Keratinocyte (primary cell): Measurements from ENCODE around the gene HEXD. TPM values are rescaled to one million over a fixed set of nuclear protein-coding genes. Genes with fewer than 3 reads are reported as not detected.

Experiments used
- DNase-seq: peaks from one replicate; pipeline ENCODE4 v3.0.0-alpha.2; 2011; ENCODE audit warnings: low read depth, missing footprints, low spot score
- FAIRE-seq: peaks from 2 replicates; lab custom pipeline; 2011; peaks lifted over from hg19 to GRCh38; lab: Jason Lieb, UNC
- H2AFZ ChIP-seq: 2 replicates; pipeline ENCODE4 v1.6.0; 2012; ENCODE audit warnings: low read length, control low read depth, inconsistent platforms; ENCODE audit not compliant: control insufficient read depth
- H3K27ac ChIP-seq: 2 replicates; pipeline ENCODE4 v1.5.1; 2011; ENCODE audit warnings: low read length; ENCODE audit not compliant: control insufficient read depth, insufficient read depth
- H3K27me3 ChIP-seq: 3 replicates; pipeline ENCODE4 v1.6.0; 2011; ENCODE audit warnings: low read length; ENCODE audit not compliant: control insufficient read depth, insufficient read depth; ENCODE audit errors: extremely low read depth
- H3K36me3 ChIP-seq, 2 experiments: 2 replicates in 1 of 2; 3 replicates in 1 of 2; pipeline ENCODE4 v1.5.1; 2011; ENCODE audit warnings: low read length in 2 of 2, mild to moderate bottlenecking in 1 of 2; ENCODE audit not compliant: control insufficient read depth in 2 of 2, insufficient read depth in 2 of 2; ENCODE audit errors: extremely low read depth in 1 of 2
- H3K4me1 ChIP-seq: 3 replicates; pipeline ENCODE4 v1.5.1; 2011; ENCODE audit warnings: low read length; ENCODE audit not compliant: control insufficient read depth, insufficient read depth; ENCODE audit errors: extremely low read depth
- H3K4me2 ChIP-seq: 3 replicates; pipeline ENCODE4 v1.6.0; 2011; ENCODE audit warnings: low read depth, low read length; ENCODE audit not compliant: control insufficient read depth, insufficient read depth; ENCODE audit errors: extremely low read depth
- H3K4me3 ChIP-seq, 3 experiments: fragments of 200-600 bp in 1 of 3; sonication (generic) in 1 of 3; 2 replicates in 2 of 3; 3 replicates in 1 of 3; pipeline ENCODE4 v1.5.1; 2011 to 2016; ENCODE audit warnings: low read length in 3 of 3, mild to moderate bottlenecking in 3 of 3, control low read depth in 2 of 3, inconsistent platforms in 1 of 3, low read depth in 1 of 3, mixed read lengths in 1 of 3, mixed run types in 1 of 3, moderate library complexity in 1 of 3; ENCODE audit not compliant: control insufficient read depth in 2 of 3, insufficient read depth in 2 of 3; ENCODE audit errors: extremely low read depth in 1 of 3
- H3K79me2 ChIP-seq: 2 replicates; pipeline ENCODE4 v1.6.0; 2012; ENCODE audit warnings: low read length; ENCODE audit not compliant: control insufficient read depth, insufficient read depth
- H3K9ac ChIP-seq: 3 replicates; pipeline ENCODE4 v1.6.0; 2011; ENCODE audit warnings: low read length; ENCODE audit not compliant: control insufficient read depth, insufficient read depth; ENCODE audit errors: extremely low read depth
- H3K9me1 ChIP-seq: 3 replicates; pipeline ENCODE4 v1.6.0; 2011; ENCODE audit warnings: low read length; ENCODE audit not compliant: control insufficient read depth, insufficient read depth; ENCODE audit errors: extremely low read depth
- H3K9me3 ChIP-seq: 2 replicates; pipeline ENCODE4 v1.5.1; 2012; ENCODE audit warnings: low read depth, low read length; ENCODE audit not compliant: control insufficient read depth
- H4K20me1 ChIP-seq: 3 replicates; pipeline ENCODE4 v1.6.0; 2011; ENCODE audit warnings: low read length; ENCODE audit not compliant: control insufficient read depth, insufficient read depth; ENCODE audit errors: extremely low read depth
- EZH2 ChIP-seq: IDR thresholded peaks from one replicate; pipeline ENCODE4 v1.6.1; 2012; ENCODE audit warnings: inconsistent platforms, mild to moderate bottlenecking, low read length, moderate library complexity
- dilution Hi-C: fragments of 300-500 bp; cut with MboI; formaldehyde crosslinking; loops from one replicate; pipeline ENCODE4 v1.7.0; 2020; ENCODE audit warnings: low sequenced_read_pairs; ENCODE audit not compliant: extremely low pct_ligation_motif_present
- polyA plus RNA-seq, 5 experiments: library from polyadenylated mRNA; depleted of rRNA in 3 of 5; stranded (reverse) in 3 of 5; stranded (forward) in 1 of 5; unstranded in 1 of 5; fragments of >200 nt; gene quantifications; 1 replicate in 1 of 5; 2 replicates in 3 of 5; 3 replicates in 1 of 5; pipeline versions ENCODE4 v1.2.1 to v1.2.3, GENCODE V29; 2011 to 2012; ENCODE audit warnings: missing spikeins in 2 of 5, low read depth in 1 of 5, low replicate concordance in 1 of 5
- TF ChIP-seq, protein P1 (sequence below), 3 experiments: IDR thresholded peaks in 1 of 3; conservative IDR thresholded peaks in 1 of 3; optimal IDR thresholded peaks in 1 of 3; 2 replicates in 2 of 3; 3 replicates in 1 of 3; pipeline versions ENCODE3 to v1.5.1; 2011; ENCODE audit warnings: low read length in 3 of 3, mild to moderate bottlenecking in 3 of 3, moderate library complexity in 2 of 3, control low read depth in 1 of 3, inconsistent platforms in 1 of 3; ENCODE audit not compliant: insufficient read depth in 2 of 3; ENCODE audit errors: extremely low read depth in 1 of 3

HEXD gene
- polyA plus RNA-seq, 1 donor (not counting 4 experiments of a cell fraction or from before 2014, with no cell fraction given) = 5.6 TPM

DNA sequence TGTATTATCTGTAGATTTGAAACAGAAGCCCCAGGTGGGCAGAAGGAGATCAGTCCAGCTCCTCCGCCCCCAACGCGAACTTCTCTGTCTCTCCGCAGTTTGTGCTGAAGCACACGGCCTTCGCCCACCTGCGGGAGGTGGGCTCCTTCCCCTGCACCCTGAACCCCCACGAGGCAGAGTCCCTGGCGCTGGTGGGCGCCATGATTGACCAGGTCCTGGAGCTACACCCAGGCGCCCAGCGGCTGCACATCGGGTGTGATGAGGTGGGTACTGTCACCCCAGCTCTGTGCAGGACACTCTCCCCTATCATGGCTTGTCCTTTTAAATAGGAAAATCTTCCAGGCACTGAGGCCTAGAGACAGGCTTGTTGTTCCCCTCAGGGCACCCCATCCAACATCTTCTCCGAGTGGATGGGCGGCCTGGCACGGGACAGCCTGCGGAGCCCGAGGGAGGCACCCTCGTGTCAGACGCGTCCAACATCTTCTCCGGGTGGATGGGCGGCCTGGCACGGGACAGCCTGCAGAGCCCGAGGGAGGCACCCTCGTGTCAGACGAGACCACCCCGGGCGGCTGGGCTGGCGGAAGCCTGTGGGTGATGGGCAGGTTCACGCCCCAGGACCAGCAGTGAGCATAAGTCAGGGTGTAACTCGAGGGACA, 15.5 kb downstream of the HEXD start:
- no peaks in the 10 kb centered on the region for H3K9me3 ChIP-seq
- H3K4me1 ChIP-seq = no peaks in the 10 kb centered on the region
- no peak overlapping the region for H3K27ac ChIP-seq
- FAIRE-seq = no peak
- no peaks in the 10 kb centered on the region for H3K27me3 ChIP-seq
- no peaks in the 10 kb centered on the region for H3K79me2 ChIP-seq
- no peak overlapping the region for H2AFZ ChIP-seq
- H3K4me2 ChIP-seq = no peak overlapping the region
- no peak overlapping the region for H3K4me3 ChIP-seq
- no peaks in the 10 kb centered on the region for H3K9me1 ChIP-seq
- dilution Hi-C loops = loop anchor here (10.0 kb wide), 1 partner anchor 89 kb away; no protein-coding TSS in a partner anchor
- H3K36me3 ChIP-seq = no peaks in the 10 kb centered on the region
- no peak for TF ChIP-seq EZH2
- TF ChIP-seq, protein P1, sequence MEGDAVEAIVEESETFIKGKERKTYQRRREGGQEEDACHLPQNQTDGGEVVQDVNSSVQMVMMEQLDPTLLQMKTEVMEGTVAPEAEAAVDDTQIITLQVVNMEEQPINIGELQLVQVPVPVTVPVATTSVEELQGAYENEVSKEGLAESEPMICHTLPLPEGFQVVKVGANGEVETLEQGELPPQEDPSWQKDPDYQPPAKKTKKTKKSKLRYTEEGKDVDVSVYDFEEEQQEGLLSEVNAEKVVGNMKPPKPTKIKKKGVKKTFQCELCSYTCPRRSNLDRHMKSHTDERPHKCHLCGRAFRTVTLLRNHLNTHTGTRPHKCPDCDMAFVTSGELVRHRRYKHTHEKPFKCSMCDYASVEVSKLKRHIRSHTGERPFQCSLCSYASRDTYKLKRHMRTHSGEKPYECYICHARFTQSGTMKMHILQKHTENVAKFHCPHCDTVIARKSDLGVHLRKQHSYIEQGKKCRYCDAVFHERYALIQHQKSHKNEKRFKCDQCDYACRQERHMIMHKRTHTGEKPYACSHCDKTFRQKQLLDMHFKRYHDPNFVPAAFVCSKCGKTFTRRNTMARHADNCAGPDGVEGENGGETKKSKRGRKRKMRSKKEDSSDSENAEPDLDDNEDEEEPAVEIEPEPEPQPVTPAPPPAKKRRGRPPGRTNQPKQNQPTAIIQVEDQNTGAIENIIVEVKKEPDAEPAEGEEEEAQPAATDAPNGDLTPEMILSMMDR (optimal IDR thresholded peaks at IDR 0.05 in 1 of 3, IDR thresholded peaks at IDR 0.05 in 1 of 3, conservative IDR thresholded peaks at IDR 0.05 in 1 of 3; ENCODE audit: extremely low read depth in 1 of 3, insufficient read depth in 2 of 3, low read length in 3 of 3) = no peak
- H3K9ac ChIP-seq = no peak overlapping the region
- no peaks in the 10 kb centered on the region for H4K20me1 ChIP-seq
- DNase-seq = no peak

DNA sequence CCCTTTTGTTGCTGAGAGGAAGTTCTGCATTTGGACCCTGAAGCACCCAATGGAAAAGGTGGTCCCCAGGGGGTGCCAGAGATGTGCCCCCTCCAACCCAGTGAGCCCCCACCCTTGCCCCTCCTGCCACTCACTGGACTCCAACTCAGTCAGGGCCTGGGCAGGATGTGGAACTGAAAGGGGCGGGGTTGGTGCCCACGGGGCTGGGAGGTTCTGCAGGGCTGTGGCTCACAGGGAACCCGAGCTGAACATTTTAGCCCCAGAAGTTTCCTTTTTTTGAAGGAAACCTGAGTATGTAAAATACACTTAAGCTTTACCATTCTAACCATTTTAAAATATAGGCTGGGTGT, 16.0 kb downstream of the HEXD start:
- dilution Hi-C loops = loop anchor here (10.0 kb wide), 1 partner anchor 89 kb away; no protein-coding TSS in a partner anchor
- Histone ChIP-seq H3K9me1 (no peaks in the 10 kb centered on the region), H3K27me3 (no peaks in the 10 kb centered on the region), H4K20me1 (no peaks in the 10 kb centered on the region), H3K4me2 (no peak overlapping the region), H3K27ac (no peak overlapping the region), H3K36me3 (no peaks in the 10 kb centered on the region), H3K9ac (no peak overlapping the region), H3K4me3 (no peak overlapping the region), H2AFZ (no peak overlapping the region), H3K79me2 (no peaks in the 10 kb centered on the region), H3K9me3 (no peaks in the 10 kb centered on the region), H3K4me1 (no peaks in the 10 kb centered on the region)
- FAIRE-seq (no peak), DNase-seq (no peak)
- TF ChIP-seq, protein P1 (optimal IDR thresholded peaks at IDR 0.05 in 1 of 3, IDR thresholded peaks at IDR 0.05 in 1 of 3, conservative IDR thresholded peaks at IDR 0.05 in 1 of 3; ENCODE audit: extremely low read depth in 1 of 3, insufficient read depth in 2 of 3, low read length in 3 of 3) = no peak
- no peak for TF ChIP-seq EZH2
